Stimulated activated CD4-positive, alpha-beta T cell treated with anti-CD3 and anti-CD28 coated beads, Interleukin-12 subunit alpha, Interleukin-12 subunit beta, amount 100 ng/mL, for 4 hours (primary cell): ENCODE measurements around the gene BPI.
"Not testable (repeated sequence)": the region's sequence is repeated elsewhere in the genome, so short reads cannot be mapped to it uniquely, and the experiment has no call there.

Experiments used
- DNase-seq: peaks from one replicate; pipeline ENCODE4 v3.0.0-alpha.2; 2020

The BPI gene

GRCh38 chr20:38372806-38373205 lies 68.8 kb downstream of the BPI start:
- DNase-seq, result no peak

GRCh38 chr20:38373231-38373867 lies 69.4 kb downstream of the BPI start:
- no peak for DNase-seq

DNA sequence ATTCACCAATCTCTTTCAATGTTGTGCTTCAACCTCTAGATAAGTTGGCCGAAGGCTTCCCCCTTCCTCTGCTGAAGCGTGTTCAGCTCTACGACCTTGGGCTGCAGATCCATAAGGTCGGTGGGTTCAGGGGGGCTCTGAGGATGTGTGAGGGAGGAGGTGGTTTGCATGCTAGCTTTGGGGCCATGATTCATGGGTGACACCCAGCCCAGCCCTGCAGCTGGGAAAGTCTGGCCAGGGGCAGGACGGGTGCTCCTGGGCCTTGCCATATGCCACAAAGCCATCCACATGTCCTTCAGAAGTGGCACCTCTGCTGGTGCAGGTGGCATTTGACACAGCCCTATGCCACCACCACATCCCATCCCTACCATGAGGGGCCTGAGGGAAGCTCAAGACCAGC lies 69.9 kb downstream of the BPI start:
- no peak for DNase-seq

- DNase-seq, result no peak
These were observed 73.2 kb downstream of the BPI start for GRCh38 chr20:38377039-38377685.

DNA sequence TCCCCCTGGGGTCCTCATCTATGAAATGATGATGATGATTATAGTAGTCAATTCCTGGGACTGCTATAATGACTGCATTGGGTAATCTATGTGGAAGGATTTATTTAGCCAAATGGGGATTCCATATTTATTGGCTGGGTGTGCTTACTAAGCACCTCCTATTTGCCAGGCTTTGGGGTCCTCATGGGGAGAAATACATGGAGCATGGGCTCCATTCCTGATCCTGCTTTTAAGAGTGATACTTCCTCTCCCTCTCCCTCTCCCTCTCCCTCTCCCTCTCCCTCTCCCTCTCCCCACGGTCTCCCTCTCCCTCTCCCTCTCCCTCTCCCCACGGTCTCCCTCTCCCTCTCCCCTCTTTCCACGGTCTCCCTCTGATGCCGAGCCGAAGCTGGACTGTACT lies 73.9 kb downstream of the BPI start:
- DNase-seq, result not testable (repeated sequence)

GRCh38 chr20:38383147-38383546 lies 79.2 kb downstream of the BPI start:
- no peak for DNase-seq

GRCh38 chr20:38386004-38386403 lies 82.0 kb downstream of the BPI start:
- no peak for DNase-seq

DNA sequence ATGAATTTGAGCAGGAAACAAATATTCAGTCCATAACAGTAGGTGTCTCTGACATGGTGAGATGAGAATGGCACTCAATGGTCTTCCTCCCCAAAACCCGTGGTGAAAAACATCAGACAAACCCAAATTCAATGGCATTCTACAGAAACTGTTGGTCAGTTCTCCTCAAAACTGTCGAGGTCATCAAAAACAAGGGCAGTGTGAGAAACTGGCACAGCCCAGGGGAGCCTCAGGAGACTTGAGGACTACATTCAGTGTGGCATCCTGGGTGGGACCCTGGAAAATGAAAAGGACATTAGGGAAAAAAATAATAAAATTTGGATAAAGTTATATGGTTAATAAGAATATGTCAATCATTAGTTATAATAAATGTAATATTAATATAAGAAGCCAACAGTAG lies 82.9 kb downstream of the BPI start:
- no peak for DNase-seq
